ENCODE measurements around the gene ARHGAP15.

DNA sequence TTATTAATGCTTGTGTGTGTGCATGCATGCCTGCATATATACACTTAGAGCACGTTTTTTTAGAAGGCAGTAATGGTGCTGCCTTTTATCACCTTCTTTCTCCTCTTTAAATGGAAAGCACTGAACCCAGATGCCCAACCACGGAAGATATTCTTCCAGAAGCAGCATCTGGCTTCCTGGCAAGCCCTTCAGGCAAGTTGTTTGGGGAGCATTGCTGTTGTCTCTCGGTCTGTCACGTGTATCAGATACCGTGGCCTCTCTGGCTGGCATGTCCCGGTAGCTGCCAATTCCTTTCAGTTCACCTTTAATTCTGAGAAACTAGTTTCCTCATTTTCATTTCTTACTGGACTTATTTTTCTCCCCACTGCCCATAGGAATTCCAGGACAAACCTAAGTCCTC, 587.8 kb downstream of the ARHGAP15 start:
- TF ChIP-seq, protein P1, sequence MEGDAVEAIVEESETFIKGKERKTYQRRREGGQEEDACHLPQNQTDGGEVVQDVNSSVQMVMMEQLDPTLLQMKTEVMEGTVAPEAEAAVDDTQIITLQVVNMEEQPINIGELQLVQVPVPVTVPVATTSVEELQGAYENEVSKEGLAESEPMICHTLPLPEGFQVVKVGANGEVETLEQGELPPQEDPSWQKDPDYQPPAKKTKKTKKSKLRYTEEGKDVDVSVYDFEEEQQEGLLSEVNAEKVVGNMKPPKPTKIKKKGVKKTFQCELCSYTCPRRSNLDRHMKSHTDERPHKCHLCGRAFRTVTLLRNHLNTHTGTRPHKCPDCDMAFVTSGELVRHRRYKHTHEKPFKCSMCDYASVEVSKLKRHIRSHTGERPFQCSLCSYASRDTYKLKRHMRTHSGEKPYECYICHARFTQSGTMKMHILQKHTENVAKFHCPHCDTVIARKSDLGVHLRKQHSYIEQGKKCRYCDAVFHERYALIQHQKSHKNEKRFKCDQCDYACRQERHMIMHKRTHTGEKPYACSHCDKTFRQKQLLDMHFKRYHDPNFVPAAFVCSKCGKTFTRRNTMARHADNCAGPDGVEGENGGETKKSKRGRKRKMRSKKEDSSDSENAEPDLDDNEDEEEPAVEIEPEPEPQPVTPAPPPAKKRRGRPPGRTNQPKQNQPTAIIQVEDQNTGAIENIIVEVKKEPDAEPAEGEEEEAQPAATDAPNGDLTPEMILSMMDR (IDR thresholded peaks at IDR 0.05): no peak
- TF ChIP-seq POLR2A (IDR thresholded peaks at IDR 0.05): no peak
